ENCODE measurements around the gene MYDGF.

MYDGF gene

GRCh38 chr19:4624301-4624700, 45.8 kb downstream of the MYDGF start:
- Histone ChIP-seq H3K4me2 (ENCODE audit: low read depth, low read length) (no peak overlapping the region), H3K4me1 (ENCODE audit: low read length) (no peaks in the 10 kb centered on the region), H3F3A (ENCODE audit: insufficient read depth, low read length) (no peaks in the 10 kb centered on the region), H3K79me2 (ENCODE audit: low read length) (no peaks in the 10 kb centered on the region), H3K27ac (ENCODE audit: low read length) (no peak overlapping the region), H3K9me3 (replicated peaks; ENCODE audit: insufficient read depth, low read length) (no peaks in the 10 kb centered on the region), H2AFZ (ENCODE audit: low read length) (no peak overlapping the region), H3K27me3 (replicated peaks; ENCODE audit: insufficient read depth, low read length) (peaks cover 86% of the 10 kb centered on the region), H3K9me2 (replicated peaks; ENCODE audit: insufficient read depth, low read length) (no peaks in the 10 kb centered on the region), H4K20me1 (ENCODE audit: insufficient read depth, low read length) (no peaks in the 10 kb centered on the region), H3K36me3 (replicated peaks; ENCODE audit: insufficient read depth, low read length) (no peaks in the 10 kb centered on the region), H3K4me3 (ENCODE audit: low read length) (no peak overlapping the region), H3K9ac (ENCODE audit: low read length) (no peak overlapping the region)
- DNase-seq = no peak
- TF ChIP-seq EZH2phosphoT487 (IDR thresholded peaks at IDR 0.05; ENCODE audit: low read length) (no peak), EZH2 (optimal IDR thresholded peaks at IDR 0.05; ENCODE audit: low read depth, low read length) (no peak), CTCF (IDR thresholded peaks at IDR 0.05; ENCODE audit: low read length) (no peak)

GRCh38 chr19:4622695-4623421, 47.3 kb downstream of the MYDGF start:
- Histone ChIP-seq H3K4me2 (ENCODE audit: low read depth, low read length) (no peak overlapping the region), H2AFZ (ENCODE audit: low read length) (no peak overlapping the region), H3K9me2 (replicated peaks; ENCODE audit: insufficient read depth, low read length) (no peaks in the 10 kb centered on the region), H3K27ac (ENCODE audit: low read length) (no peak overlapping the region), H3K9ac (ENCODE audit: low read length) (no peak overlapping the region), H3K27me3 (replicated peaks; ENCODE audit: insufficient read depth, low read length) (peaks cover 81% of the 10 kb centered on the region), H3K4me1 (ENCODE audit: low read length) (no peaks in the 10 kb centered on the region), H3K9me3 (replicated peaks; ENCODE audit: insufficient read depth, low read length) (no peaks in the 10 kb centered on the region), H4K20me1 (ENCODE audit: insufficient read depth, low read length) (no peaks in the 10 kb centered on the region), H3F3A (ENCODE audit: insufficient read depth, low read length) (no peaks in the 10 kb centered on the region), H3K36me3 (replicated peaks; ENCODE audit: insufficient read depth, low read length) (no peaks in the 10 kb centered on the region), H3K4me3 (ENCODE audit: low read length) (no peak overlapping the region), H3K79me2 (ENCODE audit: low read length) (no peaks in the 10 kb centered on the region)
- DNase-seq = no peak
- TF ChIP-seq CTCF (IDR thresholded peaks at IDR 0.05; ENCODE audit: low read length) = no peak

- H3F3A ChIP-seq (ENCODE audit: insufficient read depth, low read length) = no peaks in the 10 kb centered on the region
- no peak for DNase-seq
- no peak overlapping the region for H3K27ac ChIP-seq (ENCODE audit: low read length)
- H3K9ac ChIP-seq (ENCODE audit: low read length) = no peak overlapping the region
- no peak overlapping the region for H3K4me3 ChIP-seq (ENCODE audit: low read length)
- TF ChIP-seq EZH2 (optimal IDR thresholded peaks at IDR 0.05; ENCODE audit: low read depth, low read length) = no peak
- peaks cover 82% of the 10 kb centered on the region for H3K27me3 ChIP-seq (replicated peaks; ENCODE audit: insufficient read depth, low read length)
- H3K79me2 ChIP-seq (ENCODE audit: low read length) = no peaks in the 10 kb centered on the region
- no peaks in the 10 kb centered on the region for H3K4me1 ChIP-seq (ENCODE audit: low read length)
- no peaks in the 10 kb centered on the region for H3K9me2 ChIP-seq (replicated peaks; ENCODE audit: insufficient read depth, low read length)
- H4K20me1 ChIP-seq (ENCODE audit: insufficient read depth, low read length) = no peaks in the 10 kb centered on the region
- H3K36me3 ChIP-seq (replicated peaks; ENCODE audit: insufficient read depth, low read length) = no peaks in the 10 kb centered on the region
- H2AFZ ChIP-seq (ENCODE audit: low read length) = no peak overlapping the region
- H3K4me2 ChIP-seq (ENCODE audit: low read depth, low read length) = no peak overlapping the region
- no peaks in the 10 kb centered on the region for H3K9me3 ChIP-seq (replicated peaks; ENCODE audit: insufficient read depth, low read length)
Observed at GRCh38 chr19:4620675-4621074, 49.5 kb downstream of the MYDGF start.

- H3K36me3 ChIP-seq (replicated peaks; ENCODE audit: insufficient read depth, low read length) = no peaks in the 10 kb centered on the region
- H3K27ac ChIP-seq (ENCODE audit: low read length) = no peak overlapping the region
- TF ChIP-seq EZH2 (optimal IDR thresholded peaks at IDR 0.05; ENCODE audit: low read depth, low read length) (no peak), CTCF (IDR thresholded peaks at IDR 0.05; ENCODE audit: low read length) (no peak), EZH2phosphoT487 (IDR thresholded peaks at IDR 0.05; ENCODE audit: low read length) (no peak)
- H4K20me1 ChIP-seq (ENCODE audit: insufficient read depth, low read length) = no peaks in the 10 kb centered on the region
- no peak overlapping the region for H3K4me3 ChIP-seq (ENCODE audit: low read length)
- no peak overlapping the region for H2AFZ ChIP-seq (ENCODE audit: low read length)
- no peaks in the 10 kb centered on the region for H3K9me3 ChIP-seq (replicated peaks; ENCODE audit: insufficient read depth, low read length)
- H3K79me2 ChIP-seq (ENCODE audit: low read length) = no peaks in the 10 kb centered on the region
- no peaks in the 10 kb centered on the region for H3K9me2 ChIP-seq (replicated peaks; ENCODE audit: insufficient read depth, low read length)
- H3K4me1 ChIP-seq (ENCODE audit: low read length) = no peaks in the 10 kb centered on the region
- H3K4me2 ChIP-seq (ENCODE audit: low read depth, low read length) = no peak overlapping the region
- H3K9ac ChIP-seq (ENCODE audit: low read length) = no peak overlapping the region
- peaks cover 88% of the 10 kb centered on the region for H3K27me3 ChIP-seq (replicated peaks; ENCODE audit: insufficient read depth, low read length)
- H3F3A ChIP-seq (ENCODE audit: insufficient read depth, low read length) = no peaks in the 10 kb centered on the region
- DNase-seq = no peak
Observed at GRCh38 chr19:4619668-4620294, 50.4 kb downstream of the MYDGF start.

Measured in MM.1S (cell line).